Measurements from ENCODE around the gene SIVA1. TPM values are rescaled to one million over a fixed set of nuclear protein-coding genes. Genes with fewer than 3 reads are reported as not detected.
"Not testable (repeated sequence)": the region's sequence is repeated elsewhere in the genome, so short reads cannot be mapped to it uniquely, and the experiment has no call there.

The SIVA1 gene
- total RNA-seq, 2 donors from 2014 or later: 218 to 320 TPM

GRCh38 chr14:104728631-104729030, 24.3 kb upstream of the SIVA1 start:
- no peaks in the 10 kb centered on the region for H3K27me3 ChIP-seq (replicated peaks; ENCODE audit: insufficient read depth)
- H3K4me3 ChIP-seq: no peak overlapping the region
- H3K9me3 ChIP-seq: no peaks in the 10 kb centered on the region
- ATAC-seq (ENCODE audit: insufficient number of reproducible peaks, low FRiP score, low read depth): no peak
- H3K4me1 ChIP-seq (ENCODE audit: control insufficient read depth in 1 of 2, low read depth in 2 of 2): peaks cover 33 to 64% of the 10 kb centered on the region in 2 donors
- no peak for DNase-seq (ENCODE audit: low spot score)
- TF ChIP-seq, protein P1, sequence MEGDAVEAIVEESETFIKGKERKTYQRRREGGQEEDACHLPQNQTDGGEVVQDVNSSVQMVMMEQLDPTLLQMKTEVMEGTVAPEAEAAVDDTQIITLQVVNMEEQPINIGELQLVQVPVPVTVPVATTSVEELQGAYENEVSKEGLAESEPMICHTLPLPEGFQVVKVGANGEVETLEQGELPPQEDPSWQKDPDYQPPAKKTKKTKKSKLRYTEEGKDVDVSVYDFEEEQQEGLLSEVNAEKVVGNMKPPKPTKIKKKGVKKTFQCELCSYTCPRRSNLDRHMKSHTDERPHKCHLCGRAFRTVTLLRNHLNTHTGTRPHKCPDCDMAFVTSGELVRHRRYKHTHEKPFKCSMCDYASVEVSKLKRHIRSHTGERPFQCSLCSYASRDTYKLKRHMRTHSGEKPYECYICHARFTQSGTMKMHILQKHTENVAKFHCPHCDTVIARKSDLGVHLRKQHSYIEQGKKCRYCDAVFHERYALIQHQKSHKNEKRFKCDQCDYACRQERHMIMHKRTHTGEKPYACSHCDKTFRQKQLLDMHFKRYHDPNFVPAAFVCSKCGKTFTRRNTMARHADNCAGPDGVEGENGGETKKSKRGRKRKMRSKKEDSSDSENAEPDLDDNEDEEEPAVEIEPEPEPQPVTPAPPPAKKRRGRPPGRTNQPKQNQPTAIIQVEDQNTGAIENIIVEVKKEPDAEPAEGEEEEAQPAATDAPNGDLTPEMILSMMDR (IDR thresholded peaks at IDR 0.05): no peak
- no peaks in the 10 kb centered on the region for H3K36me3 ChIP-seq
- H3K27ac ChIP-seq: no peak overlapping the region

GRCh38 chr14:104729176-104729834, 23.6 kb upstream of the SIVA1 start:
- not testable (repeated sequence) for H3K4me3 ChIP-seq; ATAC-seq (ENCODE audit: insufficient number of reproducible peaks, low FRiP score, low read depth); H3K9me3 ChIP-seq; H3K27ac ChIP-seq; H3K27me3 ChIP-seq (replicated peaks; ENCODE audit: insufficient read depth); H3K36me3 ChIP-seq; DNase-seq (ENCODE audit: low spot score)
- peaks cover 32 to 69% of the 10 kb centered on the region in 2 donors for H3K4me1 ChIP-seq (ENCODE audit: control insufficient read depth in 1 of 2, low read depth in 2 of 2)

DNA sequence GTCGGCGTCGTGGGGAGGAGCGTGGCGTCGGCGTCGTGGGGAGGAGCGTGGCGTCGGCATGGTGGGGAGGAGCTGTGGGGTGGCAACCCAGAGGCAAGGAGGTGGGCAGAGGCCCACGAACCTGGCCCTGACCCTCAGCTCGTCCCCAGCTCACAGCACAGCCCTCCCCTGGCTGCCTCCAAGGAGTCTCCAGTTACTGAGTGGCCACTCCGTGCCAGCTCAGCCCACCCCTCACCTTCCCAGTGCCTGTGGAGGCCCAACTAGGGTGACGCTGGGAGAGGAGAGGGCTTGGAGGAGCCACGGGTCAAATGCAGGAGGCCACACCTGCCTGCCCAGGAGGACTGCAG, 23.1 kb upstream of the SIVA1 start:
- Histone ChIP-seq H3K36me3 (no peaks in the 10 kb centered on the region), H3K9me3 (no peaks in the 10 kb centered on the region), H3K27ac (no peak overlapping the region), H3K4me1 (ENCODE audit: control insufficient read depth in 1 of 2, low read depth in 2 of 2) (peaks cover 31 to 70% of the 10 kb centered on the region in 2 donors), H3K27me3 (replicated peaks; ENCODE audit: insufficient read depth) (no peaks in the 10 kb centered on the region), H3K4me3 (no peak overlapping the region)
- TF ChIP-seq, protein P1 (IDR thresholded peaks at IDR 0.05): no peak
- DNase-seq (ENCODE audit: low spot score) (no peak), ATAC-seq (ENCODE audit: insufficient number of reproducible peaks, low FRiP score, low read depth) (no peak)

DNA sequence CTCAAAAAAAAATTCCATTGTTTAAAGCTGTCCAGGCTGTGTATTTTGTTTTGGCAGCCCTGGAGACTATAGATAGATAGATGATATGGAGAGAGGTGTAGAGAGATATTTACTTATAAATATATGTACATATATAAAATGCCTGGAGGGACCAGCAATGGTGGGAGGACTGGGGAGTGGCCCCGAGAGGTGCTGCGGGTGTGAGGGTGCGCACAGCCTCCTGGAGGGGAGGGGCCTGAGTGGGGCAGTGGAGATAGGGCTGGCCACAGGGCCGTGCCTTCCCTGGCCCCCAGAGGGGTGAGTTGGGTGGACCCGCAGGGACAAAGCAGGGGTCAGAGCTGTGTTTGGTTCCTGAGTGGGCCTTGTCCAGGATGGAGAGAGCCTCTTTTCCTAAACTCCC, 22.5 kb upstream of the SIVA1 start:
- Histone ChIP-seq H3K36me3 (no peaks in the 10 kb centered on the region), H3K27me3 (replicated peaks; ENCODE audit: insufficient read depth) (no peaks in the 10 kb centered on the region), H3K4me1 (ENCODE audit: control insufficient read depth in 1 of 2, low read depth in 2 of 2) (peaks cover 38 to 70% of the 10 kb centered on the region in 2 donors), H3K9me3 (no peaks in the 10 kb centered on the region), H3K27ac (peak overlapping the region in 1 of 2 donors; percentile 22), H3K4me3 (no peak overlapping the region)
- DNase-seq (ENCODE audit: low spot score): no peak
- no peak for ATAC-seq (ENCODE audit: insufficient number of reproducible peaks, low FRiP score, low read depth)
- TF ChIP-seq, protein P1 (IDR thresholded peaks at IDR 0.05): no peak

GRCh38 chr14:104731320-104732294, 21.3 kb upstream of the SIVA1 start:
- DNase-seq (ENCODE audit: low spot score) (no peak), ATAC-seq (ENCODE audit: insufficient number of reproducible peaks, low FRiP score, low read depth) (no peak)
- Histone ChIP-seq H3K4me3 (no peak overlapping the region), H3K27me3 (replicated peaks; ENCODE audit: insufficient read depth) (no peaks in the 10 kb centered on the region), H3K4me1 (ENCODE audit: control insufficient read depth in 1 of 2, low read depth in 2 of 2) (peaks cover 35 to 70% of the 10 kb centered on the region in 2 donors), H3K9me3 (no peaks in the 10 kb centered on the region), H3K27ac (peak overlapping the region; percentile 91 to 95), H3K36me3 (no peaks in the 10 kb centered on the region)
- TF ChIP-seq, protein P1 (IDR thresholded peaks at IDR 0.05): no peak
